ENCODE data around the gene ACVR1. TPM values are rescaled to one million over a fixed set of nuclear protein-coding genes. Genes with fewer than 3 reads are reported as not detected.

Gene ACVR1
- total and polyA plus RNA-seq, 9 of the 15 experiments (the other 6 are each of a cell fraction or from before 2014, with no cell fraction given), result 3.8 to 14.3 (median 6.9) TPM

DNA sequence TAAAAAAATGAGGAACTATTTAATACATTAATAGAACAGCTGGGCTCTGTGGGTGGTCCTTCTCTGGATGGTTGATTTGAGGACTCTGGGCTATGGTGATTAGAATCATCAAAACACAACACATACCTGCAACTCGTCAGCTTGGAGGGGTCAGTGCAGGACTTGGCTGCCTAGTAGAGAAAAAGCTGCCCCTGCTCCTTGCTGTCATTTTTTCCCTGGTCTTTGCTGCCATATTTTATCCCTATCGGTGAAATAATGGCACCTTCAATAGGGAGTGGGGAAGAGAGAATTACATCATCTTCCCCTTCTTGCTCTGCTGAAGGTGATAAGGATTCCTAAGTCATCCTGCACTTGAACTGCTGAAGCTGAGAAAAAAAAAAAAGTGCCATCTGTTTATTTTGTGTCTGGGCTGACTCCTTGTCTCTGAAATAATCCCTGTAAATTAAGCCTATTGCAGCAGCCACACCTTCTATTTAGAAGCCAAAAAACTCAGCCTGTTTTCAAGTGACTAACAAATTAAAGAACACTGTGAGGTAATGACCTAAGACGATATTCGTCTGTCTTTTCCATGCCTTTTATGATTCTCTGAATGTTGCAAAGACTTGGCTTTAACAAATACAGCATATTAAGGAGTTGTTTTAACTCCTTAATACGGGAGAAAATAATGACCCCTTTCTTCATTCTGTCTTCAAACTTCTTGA lies 89.3 kb downstream of the ACVR1 start (continued):
- TF ChIP-seq, protein P1, sequence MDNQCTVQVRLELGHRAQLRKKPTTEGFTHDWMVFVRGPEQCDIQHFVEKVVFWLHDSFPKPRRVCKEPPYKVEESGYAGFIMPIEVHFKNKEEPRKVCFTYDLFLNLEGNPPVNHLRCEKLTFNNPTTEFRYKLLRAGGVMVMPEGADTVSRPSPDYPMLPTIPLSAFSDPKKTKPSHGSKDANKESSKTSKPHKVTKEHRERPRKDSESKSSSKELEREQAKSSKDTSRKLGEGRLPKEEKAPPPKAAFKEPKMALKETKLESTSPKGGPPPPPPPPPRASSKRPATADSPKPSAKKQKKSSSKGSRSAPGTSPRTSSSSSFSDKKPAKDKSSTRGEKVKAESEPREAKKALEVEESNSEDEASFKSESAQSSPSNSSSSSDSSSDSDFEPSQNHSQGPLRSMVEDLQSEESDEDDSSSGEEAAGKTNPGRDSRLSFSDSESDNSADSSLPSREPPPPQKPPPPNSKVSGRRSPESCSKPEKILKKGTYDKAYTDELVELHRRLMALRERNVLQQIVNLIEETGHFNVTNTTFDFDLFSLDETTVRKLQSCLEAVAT (IDR thresholded peaks at IDR 0.05), result 0 out of 4 replicates have a peak, but pooled peaks of 1 of the 2 experiments have one; percentile 57
- no peak for TF ChIP-seq PHTF2 (CRISPR knock-in tag; IDR thresholded peaks at IDR 0.05)
- peak; percentile 94 for TF ChIP-seq JUN (IDR thresholded peaks at IDR 0.05; ENCODE audit: borderline replicate concordance, low read depth, low read length)
- peak; percentile 47; the same call in 1 of the 2 replicates for TF ChIP-seq JUN (CRISPR knock-in tag; IDR thresholded peaks at IDR 0.05; ENCODE audit: borderline replicate concordance)
- 0 out of 2 replicates have a peak, but pooled peaks have one; percentile 26 for TF ChIP-seq KHSRP (IDR thresholded peaks at IDR 0.05)
- TF ChIP-seq, protein P2, sequence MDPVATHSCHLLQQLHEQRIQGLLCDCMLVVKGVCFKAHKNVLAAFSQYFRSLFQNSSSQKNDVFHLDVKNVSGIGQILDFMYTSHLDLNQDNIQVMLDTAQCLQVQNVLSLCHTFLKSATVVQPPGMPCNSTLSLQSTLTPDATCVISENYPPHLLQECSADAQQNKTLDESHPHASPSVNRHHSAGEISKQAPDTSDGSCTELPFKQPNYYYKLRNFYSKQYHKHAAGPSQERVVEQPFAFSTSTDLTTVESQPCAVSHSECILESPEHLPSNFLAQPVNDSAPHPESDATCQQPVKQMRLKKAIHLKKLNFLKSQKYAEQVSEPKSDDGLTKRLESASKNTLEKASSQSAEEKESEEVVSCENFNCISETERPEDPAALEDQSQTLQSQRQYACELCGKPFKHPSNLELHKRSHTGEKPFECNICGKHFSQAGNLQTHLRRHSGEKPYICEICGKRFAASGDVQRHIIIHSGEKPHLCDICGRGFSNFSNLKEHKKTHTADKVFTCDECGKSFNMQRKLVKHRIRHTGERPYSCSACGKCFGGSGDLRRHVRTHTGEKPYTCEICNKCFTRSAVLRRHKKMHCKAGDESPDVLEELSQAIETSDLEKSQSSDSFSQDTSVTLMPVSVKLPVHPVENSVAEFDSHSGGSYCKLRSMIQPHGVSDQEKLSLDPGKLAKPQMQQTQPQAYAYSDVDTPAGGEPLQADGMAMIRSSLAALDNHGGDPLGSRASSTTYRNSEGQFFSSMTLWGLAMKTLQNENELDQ (CRISPR knock-in tag; IDR thresholded peaks at IDR 0.05; ENCODE audit: borderline replicate concordance), result no peak
- peak; percentile 71 for TF ChIP-seq MYC (IDR thresholded peaks at IDR 0.05; ENCODE audit: low read depth, low read length)
- no peak for TF ChIP-seq MYC (CRISPR knock-in tag; IDR thresholded peaks at IDR 0.05; ENCODE audit: borderline replicate concordance, low read depth)
- TF ChIP-seq SMARCA4 (IDR thresholded peaks at IDR 0.05), result peak; percentile 99
- TF ChIP-seq, protein P3, sequence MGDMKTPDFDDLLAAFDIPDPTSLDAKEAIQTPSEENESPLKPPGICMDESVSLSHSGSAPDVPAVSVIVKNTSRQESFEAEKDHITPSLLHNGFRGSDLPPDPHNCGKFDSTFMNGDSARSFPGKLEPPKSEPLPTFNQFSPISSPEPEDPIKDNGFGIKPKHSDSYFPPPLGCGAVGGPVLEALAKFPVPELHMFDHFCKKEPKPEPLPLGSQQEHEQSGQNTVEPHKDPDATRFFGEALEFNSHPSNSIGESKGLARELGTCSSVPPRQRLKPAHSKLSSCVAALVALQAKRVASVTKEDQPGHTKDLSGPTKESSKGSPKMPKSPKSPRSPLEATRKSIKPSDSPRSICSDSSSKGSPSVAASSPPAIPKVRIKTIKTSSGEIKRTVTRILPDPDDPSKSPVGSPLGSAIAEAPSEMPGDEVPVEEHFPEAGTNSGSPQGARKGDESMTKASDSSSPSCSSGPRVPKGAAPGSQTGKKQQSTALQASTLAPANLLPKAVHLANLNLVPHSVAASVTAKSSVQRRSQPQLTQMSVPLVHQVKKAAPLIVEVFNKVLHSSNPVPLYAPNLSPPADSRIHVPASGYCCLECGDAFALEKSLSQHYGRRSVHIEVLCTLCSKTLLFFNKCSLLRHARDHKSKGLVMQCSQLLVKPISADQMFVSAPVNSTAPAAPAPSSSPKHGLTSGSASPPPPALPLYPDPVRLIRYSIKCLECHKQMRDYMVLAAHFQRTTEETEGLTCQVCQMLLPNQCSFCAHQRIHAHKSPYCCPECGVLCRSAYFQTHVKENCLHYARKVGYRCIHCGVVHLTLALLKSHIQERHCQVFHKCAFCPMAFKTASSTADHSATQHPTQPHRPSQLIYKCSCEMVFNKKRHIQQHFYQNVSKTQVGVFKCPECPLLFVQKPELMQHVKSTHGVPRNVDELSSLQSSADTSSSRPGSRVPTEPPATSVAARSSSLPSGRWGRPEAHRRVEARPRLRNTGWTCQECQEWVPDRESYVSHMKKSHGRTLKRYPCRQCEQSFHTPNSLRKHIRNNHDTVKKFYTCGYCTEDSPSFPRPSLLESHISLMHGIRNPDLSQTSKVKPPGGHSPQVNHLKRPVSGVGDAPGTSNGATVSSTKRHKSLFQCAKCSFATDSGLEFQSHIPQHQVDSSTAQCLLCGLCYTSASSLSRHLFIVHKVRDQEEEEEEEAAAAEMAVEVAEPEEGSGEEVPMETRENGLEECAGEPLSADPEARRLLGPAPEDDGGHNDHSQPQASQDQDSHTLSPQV (IDR thresholded peaks at IDR 0.05), result peak; percentile 91
- no peak for TF ChIP-seq HDGF (IDR thresholded peaks at IDR 0.05)
- no peak for TF ChIP-seq NELFE (IDR thresholded peaks at IDR 0.05; ENCODE audit: insufficient read depth, insufficient read length)
- 0 out of 2 replicates have a peak, but pooled peaks have one; percentile 18 for TF ChIP-seq ZC3H8 (IDR thresholded peaks at IDR 0.05)
- TF ChIP-seq RBM34 (IDR thresholded peaks at IDR 0.05; ENCODE audit: borderline replicate concordance, insufficient read depth, low read length), result no peak
- TF ChIP-seq CREM (IDR thresholded peaks at IDR 0.05; ENCODE audit: low read depth), result peak; percentile 63
- peak; percentile 80 for TF ChIP-seq NFIC (IDR thresholded peaks at IDR 0.05)
- no peak for TF ChIP-seq KAT2B (IDR thresholded peaks at IDR 0.05; ENCODE audit: low read depth, low read length)
- TF ChIP-seq MAFF (IDR thresholded peaks at IDR 0.05; ENCODE audit: low read length), result peak; percentile 83
- peak; percentile 98 for TF ChIP-seq SMARCC2 (IDR thresholded peaks at IDR 0.05; ENCODE audit: low read depth)
- peak; percentile 48; the same call in 1 of the 2 replicates for TF ChIP-seq MYNN (IDR thresholded peaks at IDR 0.05)
- no peak for TF ChIP-seq MYNN (CRISPR knock-in tag; IDR thresholded peaks at IDR 0.05)

Data from K562 (cell line).